ENCODE measurements around the gene NIPAL4.

The NIPAL4 gene

DNA sequence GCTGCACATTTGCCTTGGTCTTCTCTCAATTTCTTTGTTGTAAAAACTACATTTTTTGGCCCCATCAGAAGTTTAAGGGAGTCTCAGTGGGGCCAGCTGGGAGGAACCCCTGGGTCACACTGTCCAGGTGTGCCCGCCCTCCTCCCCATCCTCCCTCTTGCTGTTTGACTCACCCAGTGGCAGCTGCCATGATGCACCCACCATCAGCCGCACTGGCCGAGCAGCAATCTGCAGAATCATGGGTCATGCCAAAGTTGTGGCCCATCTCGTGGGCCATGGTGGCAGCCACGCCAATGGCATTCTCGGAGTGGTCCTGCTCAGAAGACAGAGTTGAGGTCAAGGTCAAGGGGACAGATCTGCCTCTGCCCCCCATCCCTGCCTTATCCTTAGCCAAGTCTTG is 45.5 kb downstream of the NIPAL4 start:
- H3K27ac ChIP-seq, result no peak overlapping the region
- TF ChIP-seq, protein P1, sequence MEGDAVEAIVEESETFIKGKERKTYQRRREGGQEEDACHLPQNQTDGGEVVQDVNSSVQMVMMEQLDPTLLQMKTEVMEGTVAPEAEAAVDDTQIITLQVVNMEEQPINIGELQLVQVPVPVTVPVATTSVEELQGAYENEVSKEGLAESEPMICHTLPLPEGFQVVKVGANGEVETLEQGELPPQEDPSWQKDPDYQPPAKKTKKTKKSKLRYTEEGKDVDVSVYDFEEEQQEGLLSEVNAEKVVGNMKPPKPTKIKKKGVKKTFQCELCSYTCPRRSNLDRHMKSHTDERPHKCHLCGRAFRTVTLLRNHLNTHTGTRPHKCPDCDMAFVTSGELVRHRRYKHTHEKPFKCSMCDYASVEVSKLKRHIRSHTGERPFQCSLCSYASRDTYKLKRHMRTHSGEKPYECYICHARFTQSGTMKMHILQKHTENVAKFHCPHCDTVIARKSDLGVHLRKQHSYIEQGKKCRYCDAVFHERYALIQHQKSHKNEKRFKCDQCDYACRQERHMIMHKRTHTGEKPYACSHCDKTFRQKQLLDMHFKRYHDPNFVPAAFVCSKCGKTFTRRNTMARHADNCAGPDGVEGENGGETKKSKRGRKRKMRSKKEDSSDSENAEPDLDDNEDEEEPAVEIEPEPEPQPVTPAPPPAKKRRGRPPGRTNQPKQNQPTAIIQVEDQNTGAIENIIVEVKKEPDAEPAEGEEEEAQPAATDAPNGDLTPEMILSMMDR (conservative IDR thresholded peaks at IDR 0.05), result no peak

DNA sequence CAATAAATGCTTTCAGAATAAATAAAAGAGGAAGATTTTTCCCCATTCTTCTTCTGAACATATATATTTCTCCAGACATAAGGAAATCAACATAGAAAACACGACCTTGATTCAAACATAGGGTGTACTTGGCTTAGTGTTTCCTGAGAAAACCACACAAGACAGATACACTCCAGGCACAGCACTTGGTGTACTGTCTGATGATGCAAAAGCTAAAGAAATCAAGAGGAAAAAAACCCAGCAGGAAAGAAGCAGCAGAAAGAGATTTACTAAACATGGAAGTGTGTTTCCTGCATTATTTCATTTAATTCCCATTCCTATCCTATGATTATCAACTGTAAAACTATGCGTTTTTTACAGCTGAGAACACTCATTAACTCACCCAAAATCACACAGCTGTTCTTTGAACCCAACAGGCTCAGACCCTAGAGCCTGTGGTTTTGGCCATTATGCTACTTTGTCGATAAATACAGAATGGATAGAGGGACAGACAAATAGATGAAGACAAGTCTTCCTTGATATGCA is 46.1 kb downstream of the NIPAL4 start:
- TF ChIP-seq, protein P1 (conservative IDR thresholded peaks at IDR 0.05), result no peak
- no peak overlapping the region for H3K27ac ChIP-seq

DNA sequence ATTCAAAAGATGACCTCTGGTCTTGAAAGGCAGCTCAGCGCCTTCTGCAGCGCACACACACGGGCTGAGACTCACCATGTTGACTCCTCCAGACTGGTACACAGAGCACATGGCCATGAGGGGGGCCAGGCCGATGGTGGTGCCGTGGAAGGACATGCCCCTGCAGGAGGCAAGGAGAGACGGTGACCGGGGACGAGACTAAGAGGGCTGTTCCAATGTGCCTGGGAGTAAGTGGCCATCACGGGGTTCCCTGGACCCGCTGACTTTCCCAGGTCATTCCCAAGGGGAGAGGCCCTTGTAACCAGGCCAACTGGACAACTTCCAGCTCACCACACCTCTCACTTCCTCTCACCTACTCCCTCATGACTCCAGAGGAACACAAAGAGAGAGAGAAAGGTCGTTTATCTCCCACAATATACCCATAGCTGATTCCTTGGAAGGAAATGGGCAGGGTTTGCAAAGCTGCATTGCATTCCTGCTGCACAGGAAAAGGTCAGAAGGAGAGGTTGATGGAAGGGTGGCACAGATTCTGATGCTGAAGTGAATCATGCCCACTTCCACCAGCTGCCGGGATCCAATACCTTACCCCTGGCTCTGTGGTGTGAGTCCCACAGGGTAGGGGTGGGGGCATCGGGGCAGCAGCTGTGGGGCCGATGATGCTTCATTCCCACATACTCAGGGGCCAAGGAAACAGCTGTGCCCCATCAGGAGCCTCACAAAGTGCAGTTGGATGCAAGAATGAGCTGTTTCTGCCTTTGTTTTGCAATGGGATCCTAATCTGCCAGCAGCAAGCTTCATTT is 47.2 kb downstream of the NIPAL4 start:
- no peak overlapping the region for H3K27ac ChIP-seq
- TF ChIP-seq, protein P1 (conservative IDR thresholded peaks at IDR 0.05), result no peak

DNA sequence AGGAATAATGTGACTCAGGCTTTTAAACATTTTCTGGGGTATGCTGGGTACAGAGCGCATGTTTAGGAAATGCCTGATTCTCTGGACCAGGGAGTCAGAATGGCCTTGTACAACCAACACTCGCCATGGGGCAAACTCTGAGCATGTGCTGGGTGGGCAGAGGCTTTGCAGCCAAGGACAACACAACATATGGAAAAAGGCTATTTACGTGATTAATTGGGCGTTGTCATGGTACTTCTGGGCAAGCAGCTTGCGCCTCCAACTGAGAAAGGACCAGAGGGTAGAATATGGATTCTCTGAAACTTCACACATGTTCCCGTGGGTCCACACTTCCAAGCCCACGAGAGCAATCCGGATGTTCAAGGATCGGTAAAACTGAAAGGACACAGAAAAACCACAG is 49.1 kb downstream of the NIPAL4 start:
- no peak overlapping the region for H3K27ac ChIP-seq
- TF ChIP-seq, protein P1 (conservative IDR thresholded peaks at IDR 0.05), result no peak

DNA sequence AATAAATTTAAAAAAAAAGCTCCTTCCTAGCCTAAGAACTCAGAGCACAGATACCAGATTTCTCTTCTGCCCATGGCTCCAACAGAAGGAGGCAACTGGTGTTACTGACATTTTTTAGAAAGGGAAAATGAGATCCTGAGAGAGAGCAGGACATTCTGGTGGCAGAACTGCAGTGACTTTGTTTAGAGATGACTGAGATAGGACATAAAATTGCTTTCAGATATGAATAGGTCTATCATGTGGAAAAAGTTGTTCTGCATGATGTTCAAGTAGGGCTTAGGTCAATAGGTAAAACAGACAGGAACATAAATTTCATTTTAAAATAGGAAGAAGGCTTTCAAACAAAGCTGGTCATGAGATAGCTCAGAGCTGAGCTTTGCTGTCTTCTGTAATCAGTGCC is 49.6 kb downstream of the NIPAL4 start:
- H3K27ac ChIP-seq, result no peak overlapping the region
- TF ChIP-seq, protein P1 (conservative IDR thresholded peaks at IDR 0.05), result no peak

DNA sequence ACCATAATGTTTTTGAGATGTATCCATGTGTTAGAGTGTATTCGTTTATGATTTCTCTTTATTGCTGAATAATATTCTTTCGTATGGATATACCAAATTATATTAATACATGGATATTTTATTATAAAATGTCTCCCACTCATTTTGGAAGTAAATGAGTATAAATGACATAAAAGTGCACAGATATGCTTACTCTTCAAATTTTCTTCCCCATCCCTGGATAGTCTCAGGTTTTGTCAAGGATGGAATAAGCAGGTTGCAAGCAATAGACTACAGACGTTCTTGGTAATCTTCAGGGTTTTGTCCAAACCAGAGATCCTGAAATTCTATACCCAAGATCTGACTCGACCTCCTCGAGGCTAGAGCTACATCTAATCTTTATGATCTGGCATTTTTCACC is 50.7 kb downstream of the NIPAL4 start:
- TF ChIP-seq, protein P1 (conservative IDR thresholded peaks at IDR 0.05), result no peak
- H3K27ac ChIP-seq, result no peak overlapping the region

DNA sequence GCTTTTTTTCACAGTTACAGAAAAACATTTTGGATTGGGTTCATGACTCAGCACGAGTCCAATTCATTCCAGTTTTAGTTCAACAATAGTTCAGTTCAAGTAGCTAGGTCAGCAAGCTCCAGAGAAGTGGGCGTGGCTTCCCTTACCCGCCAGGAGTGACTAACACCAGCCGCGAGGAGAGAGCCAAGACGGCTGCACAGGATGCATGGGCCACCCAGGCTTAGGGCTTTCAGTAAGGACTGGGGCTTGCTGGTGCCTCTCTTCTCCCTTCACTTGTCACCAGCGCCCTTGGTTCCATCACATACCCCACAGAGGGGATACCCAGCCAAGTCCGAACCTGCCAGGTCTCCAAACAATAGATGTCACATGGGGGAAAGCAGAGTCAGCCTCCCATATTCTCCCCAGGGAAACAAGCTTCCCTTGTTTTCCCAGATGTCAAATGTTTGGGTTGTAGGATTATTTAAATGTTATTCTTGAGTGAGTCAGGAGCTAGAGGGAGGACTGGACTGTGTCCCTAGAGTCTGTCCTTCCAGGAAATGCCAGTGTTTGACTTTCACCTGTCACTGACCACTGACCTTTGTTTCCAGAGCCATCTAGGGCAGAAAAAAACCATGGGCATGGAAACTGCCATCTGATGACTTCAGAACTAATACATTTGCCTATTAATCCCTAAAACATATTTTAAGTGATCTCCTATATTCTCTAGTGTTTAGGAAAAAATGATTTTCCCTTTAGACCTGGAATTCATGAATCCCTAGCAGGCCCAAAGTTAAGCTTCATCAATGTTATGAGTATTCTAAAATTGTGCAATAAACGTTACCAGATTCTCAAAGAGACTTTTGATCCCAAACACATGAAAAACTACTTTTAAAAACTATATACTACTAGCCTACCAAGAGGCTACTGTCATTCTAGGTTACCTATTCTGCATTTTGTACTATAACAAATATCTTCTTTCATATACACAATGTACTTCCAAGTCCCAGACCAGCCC is 51.9 kb downstream of the NIPAL4 start:
- TF ChIP-seq, protein P1 (conservative IDR thresholded peaks at IDR 0.05), result no peak
- H3K27ac ChIP-seq, result no peak overlapping the region
